ENCODE data around the gene ZPBP2.

DNA sequence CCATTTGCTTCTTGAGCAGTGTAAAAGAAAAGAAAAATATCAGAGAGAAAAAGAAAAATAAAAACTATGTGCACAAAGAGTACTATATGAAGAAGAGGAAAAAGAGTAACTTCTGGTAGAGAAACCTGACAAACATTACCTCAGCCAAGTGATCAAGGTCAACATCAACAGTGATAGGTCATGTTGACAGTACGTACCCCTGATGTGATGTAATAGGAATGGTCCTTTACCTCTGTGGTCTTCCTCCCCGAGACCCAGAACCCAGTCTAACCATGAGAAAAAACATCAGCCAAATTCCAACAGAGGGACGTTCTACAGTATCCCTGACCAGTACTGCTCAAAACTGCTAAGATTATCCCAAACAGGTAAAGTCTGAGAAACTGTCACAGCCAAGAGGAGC is 46.0 kb downstream of the ZPBP2 start:
- TF ChIP-seq, protein P1, sequence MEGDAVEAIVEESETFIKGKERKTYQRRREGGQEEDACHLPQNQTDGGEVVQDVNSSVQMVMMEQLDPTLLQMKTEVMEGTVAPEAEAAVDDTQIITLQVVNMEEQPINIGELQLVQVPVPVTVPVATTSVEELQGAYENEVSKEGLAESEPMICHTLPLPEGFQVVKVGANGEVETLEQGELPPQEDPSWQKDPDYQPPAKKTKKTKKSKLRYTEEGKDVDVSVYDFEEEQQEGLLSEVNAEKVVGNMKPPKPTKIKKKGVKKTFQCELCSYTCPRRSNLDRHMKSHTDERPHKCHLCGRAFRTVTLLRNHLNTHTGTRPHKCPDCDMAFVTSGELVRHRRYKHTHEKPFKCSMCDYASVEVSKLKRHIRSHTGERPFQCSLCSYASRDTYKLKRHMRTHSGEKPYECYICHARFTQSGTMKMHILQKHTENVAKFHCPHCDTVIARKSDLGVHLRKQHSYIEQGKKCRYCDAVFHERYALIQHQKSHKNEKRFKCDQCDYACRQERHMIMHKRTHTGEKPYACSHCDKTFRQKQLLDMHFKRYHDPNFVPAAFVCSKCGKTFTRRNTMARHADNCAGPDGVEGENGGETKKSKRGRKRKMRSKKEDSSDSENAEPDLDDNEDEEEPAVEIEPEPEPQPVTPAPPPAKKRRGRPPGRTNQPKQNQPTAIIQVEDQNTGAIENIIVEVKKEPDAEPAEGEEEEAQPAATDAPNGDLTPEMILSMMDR (conservative IDR thresholded peaks at IDR 0.05) = no peak
- no peak for TF ChIP-seq ZFX (IDR thresholded peaks at IDR 0.05)

All from C4-2B (cell line).